Neuronal stem cell (in vitro differentiated cells): Measurements from ENCODE around the gene PANX3.
A peak's percentile ranks its signal among the peaks of the same experiment; 100 is the strongest.

Source experiments
- DNase-seq: peaks from one replicate; pipeline ENCODE4 v3.0.0-alpha.2; 2013; ENCODE audit warnings: low spot score
- H2AFZ ChIP-seq: one replicate; pipeline ENCODE4 v1.6.1; 2013; ENCODE audit warnings: mild to moderate bottlenecking, low read length, inconsistent platforms
- H2AK5ac ChIP-seq: 2 replicates; pipeline ENCODE4 v1.6.1; 2013; ENCODE audit warnings: low read depth, mild to moderate bottlenecking, inconsistent platforms, low read length, moderate library complexity, mixed read lengths
- H2BK120ac ChIP-seq: 2 replicates; pipeline ENCODE4 v1.6.1; 2013; ENCODE audit warnings: low read depth, mild to moderate bottlenecking, inconsistent platforms, low read length, moderate library complexity, mixed read lengths
- H2BK12ac ChIP-seq: one replicate; pipeline ENCODE4 v1.6.1; 2013; ENCODE audit warnings: low read length, inconsistent platforms
- H2BK15ac ChIP-seq: 2 replicates; pipeline ENCODE4 v1.6.1; 2013; ENCODE audit warnings: mild to moderate bottlenecking, low read length, inconsistent platforms, mixed read lengths
- H2BK5ac ChIP-seq: one replicate; pipeline ENCODE4 v1.6.1; 2013; ENCODE audit warnings: inconsistent platforms, mild to moderate bottlenecking, low read length, moderate library complexity
- H3K14ac ChIP-seq: one replicate; pipeline ENCODE4 v1.6.1; 2013; ENCODE audit warnings: low read length, inconsistent platforms
- H3K18ac ChIP-seq: 2 replicates; pipeline ENCODE4 v1.6.1; 2013; ENCODE audit warnings: low read length, inconsistent platforms
- H3K23ac ChIP-seq: 2 replicates; pipeline ENCODE4 v1.6.1; 2013; ENCODE audit warnings: low read depth, mild to moderate bottlenecking, mixed read lengths, low read length, inconsistent platforms; ENCODE audit not compliant: poor library complexity
- H3K27ac ChIP-seq: replicated peaks from 3 replicates; pipeline ENCODE4 v1.5.1; 2013; ENCODE audit warnings: low read length, inconsistent platforms
- H3K27me3 ChIP-seq, 3 experiments: 2 replicates each; pipeline ENCODE4 v1.6.1; 2013; ENCODE audit warnings: low read length in 3 of 3, mild to moderate bottlenecking in 2 of 3, inconsistent platforms in 1 of 3, low read depth in 1 of 3, mixed read lengths in 1 of 3, moderate library complexity in 1 of 3; ENCODE audit not compliant: control insufficient read depth in 3 of 3, insufficient read depth in 3 of 3
- H3K36me3 ChIP-seq, 2 donors: replicated peaks in 1 of 2; 2 replicates each; pipeline ENCODE4 v1.6.1; 2013; ENCODE audit warnings: low read length in 2 of 2; ENCODE audit not compliant: control insufficient read depth in 2 of 2, insufficient read depth in 2 of 2
- H3K4ac ChIP-seq: 2 replicates; pipeline ENCODE4 v1.6.1; 2013; ENCODE audit warnings: inconsistent platforms, mild to moderate bottlenecking, low read length, moderate library complexity
- H3K4me1 ChIP-seq, 2 donors: 1 replicate in 1 of 2; 2 replicates in 1 of 2; pipeline ENCODE4 v1.6.1; 2013; ENCODE audit warnings: low read length in 2 of 2, low read depth in 1 of 2; ENCODE audit not compliant: control insufficient read depth in 2 of 2, insufficient read depth in 1 of 2
- H3K4me2 ChIP-seq: one replicate; pipeline ENCODE4 v1.6.1; 2013; ENCODE audit warnings: mild to moderate bottlenecking, low read length, inconsistent platforms; ENCODE audit not compliant: insufficient read depth, poor library complexity, severe bottlenecking
- H3K4me3 ChIP-seq, 2 donors: 2 replicates each; pipeline ENCODE4 v1.5.1; 2013; ENCODE audit warnings: low read length in 2 of 2, mild to moderate bottlenecking in 2 of 2, inconsistent platforms in 1 of 2, moderate library complexity in 1 of 2
- H3K79me1 ChIP-seq: one replicate; pipeline ENCODE4 v1.6.1; 2013; ENCODE audit warnings: low read depth, mild to moderate bottlenecking, inconsistent platforms, low read length, moderate library complexity
- H3K9ac ChIP-seq: one replicate; pipeline ENCODE4 v1.6.1; 2013; ENCODE audit warnings: mild to moderate bottlenecking, low read depth, low read length, inconsistent platforms; ENCODE audit not compliant: poor library complexity
- H3K9me3 ChIP-seq, 2 donors: replicated peaks in 1 of 2; 2 replicates each; pipeline versions ENCODE3 to v1.6.1; 2013; ENCODE audit warnings: low read length in 2 of 2, mild to moderate bottlenecking in 2 of 2, inconsistent platforms in 1 of 2, low read depth in 1 of 2, mixed read lengths in 1 of 2, moderate library complexity in 1 of 2; ENCODE audit not compliant: control insufficient read depth in 2 of 2, insufficient read depth in 1 of 2
- H4K8ac ChIP-seq: one replicate; pipeline ENCODE4 v1.6.1; 2013; ENCODE audit warnings: low read depth, mild to moderate bottlenecking, inconsistent platforms, low read length, moderate library complexity
- H4K91ac ChIP-seq: one replicate; pipeline ENCODE4 v1.6.1; 2013; ENCODE audit warnings: low read length, low read depth, mild to moderate bottlenecking, inconsistent platforms; ENCODE audit not compliant: poor library complexity
- WGBS, 2 donors: extraction: QIAGEN DNeasy Blood & Tissue Kit; methylation state at CpG; one replicate each; pipeline ENCODE4 v1.1.7; 2013; ENCODE audit warnings: missing lambda C conversion rate in 2 of 2, mixed read lengths in 1 of 2; ENCODE audit not compliant: insufficient read length in 2 of 2, insufficient replicate concordance in 1 of 2; ENCODE audit errors: extremely low coverage in 2 of 2; 5-methylcytosine and 5-hydroxymethylcytosine counted together

PANX3 gene

GRCh38 chr11:124612045-124612444 is 817 bp downstream of the PANX3 start:
- no peak overlapping the region for H2BK120ac ChIP-seq
- no peak overlapping the region for H3K4ac ChIP-seq
- H2BK12ac ChIP-seq, result no peak overlapping the region
- H3K9me3 ChIP-seq, result no peaks in the 10 kb centered on the region
- H3K4me3 ChIP-seq, result no peak overlapping the region
- no peaks in the 10 kb centered on the region for H3K79me1 ChIP-seq
- H3K18ac ChIP-seq, result no peak overlapping the region
- H4K91ac ChIP-seq, result no peak overlapping the region
- no peak overlapping the region for H2BK15ac ChIP-seq
- no peak overlapping the region for H4K8ac ChIP-seq
- no peak overlapping the region for H3K27ac ChIP-seq
- no CpG with 5 or more reads among the region's 3 CpGs for WGBS, 2 donors
- no peak overlapping the region for H3K4me2 ChIP-seq
- no peaks in the 10 kb centered on the region for H3K4me1 ChIP-seq
- no peak overlapping the region for H2AFZ ChIP-seq
- no peak overlapping the region for H2BK5ac ChIP-seq
- no peak overlapping the region for H3K14ac ChIP-seq
- no peak for DNase-seq
- peaks cover 0 to 11% (median 0%) of the 10 kb centered on the region in 3 experiments for H3K27me3 ChIP-seq
- H3K36me3 ChIP-seq, result no peaks in the 10 kb centered on the region
- no peak overlapping the region for H3K9ac ChIP-seq
- H3K23ac ChIP-seq, result no peak overlapping the region
- no peak overlapping the region for H2AK5ac ChIP-seq

GRCh38 chr11:124612567-124613246 is 1.5 kb downstream of the PANX3 start:
- no peak overlapping the region for H2BK5ac ChIP-seq
- no peaks in the 10 kb centered on the region for H3K4me1 ChIP-seq
- no peak overlapping the region for H3K27ac ChIP-seq
- no peak overlapping the region for H2AK5ac ChIP-seq
- no peaks in the 10 kb centered on the region for H3K79me1 ChIP-seq
- no peak overlapping the region for H4K91ac ChIP-seq
- H2BK12ac ChIP-seq, result no peak overlapping the region
- no peak overlapping the region for H3K14ac ChIP-seq
- H3K9ac ChIP-seq, result no peak overlapping the region
- H3K36me3 ChIP-seq, result no peaks in the 10 kb centered on the region
- peaks cover 0 to 17% (median 0%) of the 10 kb centered on the region in 3 experiments for H3K27me3 ChIP-seq
- H3K9me3 ChIP-seq, result no peaks in the 10 kb centered on the region
- H2AFZ ChIP-seq, result no peak overlapping the region
- H3K23ac ChIP-seq, result no peak overlapping the region
- DNase-seq, result no peak
- no CpG with 5 or more reads among the region's 10 CpGs for WGBS, 2 donors
- no peak overlapping the region for H3K4me2 ChIP-seq
- H2BK120ac ChIP-seq, result no peak overlapping the region
- H4K8ac ChIP-seq, result no peak overlapping the region
- no peak overlapping the region for H3K4ac ChIP-seq
- no peak overlapping the region for H2BK15ac ChIP-seq
- no peak overlapping the region for H3K4me3 ChIP-seq
- no peak overlapping the region for H3K18ac ChIP-seq

GRCh38 chr11:124618863-124619262 is 7.6 kb downstream of the PANX3 start:
- Histone ChIP-seq H3K79me1 (no peaks in the 10 kb centered on the region), H2BK12ac (no peak overlapping the region), H3K18ac (no peak overlapping the region), H3K27me3 (peaks cover 0 to 38% (median 5%) of the 10 kb centered on the region in 3 experiments), H2BK120ac (no peak overlapping the region), H3K23ac (no peak overlapping the region), H3K14ac (no peak overlapping the region), H2BK15ac (no peak overlapping the region), H3K9me3 (no peaks in the 10 kb centered on the region), H3K36me3 (no peaks in the 10 kb centered on the region), H4K91ac (no peak overlapping the region), H3K4ac (no peak overlapping the region), H2AFZ (no peak overlapping the region), H3K4me1 (peaks cover 2 to 4% of the 10 kb centered on the region in 2 donors), H4K8ac (no peak overlapping the region), H3K27ac (no peak overlapping the region), H2BK5ac (no peak overlapping the region), H3K9ac (no peak overlapping the region), H3K4me2 (no peak overlapping the region), H3K4me3 (no peak overlapping the region), H2AK5ac (no peak overlapping the region)
- WGBS, 2 donors, result no CpG with 5 or more reads among the region's 5 CpGs
- no peak for DNase-seq

- no CpG with 5 or more reads among the region's 57 CpGs for WGBS, 2 donors
- peak within 1 kb of the TSS; percentile 81 for H3K9ac ChIP-seq
These were observed 11.6 kb downstream of the PANX3 start, which contains the start of gene TBRG1 for GRCh38 chr11:124622531-124623451. TSS of gene TBRG1 (plus strand) at chr11:124622864. CDS start at chr11:124623084, 220 bp downstream.

More at GRCh38 chr11:124622531-124623451, 11.6 kb downstream of the PANX3 start, which contains the start of gene TBRG1:
- no peak within 1 kb of the TSS for H3K4ac ChIP-seq
- peak within 1 kb of the TSS; percentile 9 for H3K18ac ChIP-seq
- no peak within 1 kb of the TSS for H2BK5ac ChIP-seq
- H3K4me1 ChIP-seq, result peaks cover 2 to 7% of the 10 kb centered on the region in 2 donors
- H2AK5ac ChIP-seq, result no peak within 1 kb of the TSS
- peak; percentile 84 for DNase-seq
- no peak within 1 kb of the TSS for H2BK15ac ChIP-seq
- peak within 1 kb of the TSS; percentile 79 for H2AFZ ChIP-seq
- peaks cover 0 to 28% (median 5%) of the 10 kb centered on the region in 3 experiments for H3K27me3 ChIP-seq
- H3K9me3 ChIP-seq, result no peaks in the 10 kb centered on the region
- peak within 1 kb of the TSS; percentile 51 for H3K27ac ChIP-seq
- peaks cover 2% of the 10 kb centered on the region for H3K79me1 ChIP-seq
- H3K4me3 ChIP-seq, result peak within 1 kb of the TSS; percentile 66 to 90
- H2BK12ac ChIP-seq, result no peak within 1 kb of the TSS
- H3K23ac ChIP-seq, result peak within 1 kb of the TSS; percentile 46
- H4K8ac ChIP-seq, result no peak within 1 kb of the TSS
- no peak within 1 kb of the TSS for H4K91ac ChIP-seq
- peak within 1 kb of the TSS; percentile 74 for H3K4me2 ChIP-seq
- peaks cover 17 to 36% of the 10 kb centered on the region in 2 donors for H3K36me3 ChIP-seq
- no peak within 1 kb of the TSS for H3K14ac ChIP-seq
- no peak within 1 kb of the TSS for H2BK120ac ChIP-seq
